Measurements from ENCODE around the gene ALDH7A1.
"Not testable (repeated sequence)": the region's sequence is repeated elsewhere in the genome, so short reads cannot be mapped to it uniquely, and the experiment has no call there.

The ALDH7A1 gene

DNA sequence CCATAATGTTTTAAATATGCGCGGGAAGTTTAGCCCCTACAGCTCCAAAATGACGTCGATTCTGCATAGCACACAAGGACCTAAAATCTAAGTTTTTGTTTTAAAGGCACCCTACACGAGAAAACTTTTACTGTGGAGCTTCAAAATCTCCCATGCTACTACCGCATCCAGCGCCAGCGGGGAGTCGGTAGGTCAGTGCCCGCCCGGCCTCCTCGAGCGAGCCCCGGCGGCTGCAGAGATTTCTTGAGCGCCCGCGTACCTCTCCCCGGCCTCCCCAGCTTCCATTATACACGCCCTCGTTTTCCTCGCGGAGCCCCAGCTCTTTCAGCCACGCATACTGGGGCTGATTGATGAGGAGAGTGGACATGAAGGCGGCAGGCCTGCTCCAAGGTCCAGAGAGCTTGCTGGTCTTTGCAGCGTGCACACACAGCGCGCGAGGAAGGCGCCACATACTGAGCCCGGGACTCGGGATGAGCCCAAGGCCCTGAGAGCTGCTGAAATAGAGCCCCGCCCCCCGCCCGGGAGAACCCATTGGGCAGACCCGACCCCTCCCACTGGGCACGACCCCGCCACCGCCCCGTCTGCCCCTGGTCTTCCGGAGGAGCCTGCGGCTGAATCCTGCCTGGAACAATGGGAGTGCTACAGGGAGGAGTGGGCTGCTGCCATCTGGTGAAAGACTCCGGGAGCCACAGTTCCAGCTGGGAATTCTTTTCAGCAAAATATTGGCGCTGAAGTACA, at the start of gene ALDH7A1:
Gene ALDH7A1 (minus strand): TSS at position 472 of the 738 bp plus-strand sequence. CDS start 21 bp downstream, at position 451.
- Histone ChIP-seq H3K4me3 (ENCODE audit: low read depth in 1 of 2, low read length in 2 of 2) (peak within 1 kb of the TSS; percentile 71 to 83), H3K27ac (ENCODE audit: low read depth, low read length) (peak within 1 kb of the TSS; percentile 76), H3K9ac (ENCODE audit: low read length) (no peak within 1 kb of the TSS), H3K27me3 (ENCODE audit: control insufficient read depth in 1 of 2, insufficient read depth in 2 of 2, low read length in 2 of 2) (no peaks in the 10 kb centered on the region), H3K9me3 (ENCODE audit: low read length) (no peaks in the 10 kb centered on the region), H3K4me1 (ENCODE audit: insufficient read depth, low read length) (peaks cover 12% of the 10 kb centered on the region), H3K36me3 (ENCODE audit: insufficient read depth, low read length) (no peaks in the 10 kb centered on the region)

GRCh38 chr5:126641387-126641786, 46.4 kb upstream of the ALDH7A1 start:
- H3K9me3 ChIP-seq (ENCODE audit: low read length): no peaks in the 10 kb centered on the region
- H3K4me1 ChIP-seq (ENCODE audit: insufficient read depth, low read length): no peaks in the 10 kb centered on the region
- H3K36me3 ChIP-seq (ENCODE audit: insufficient read depth, low read length): no peaks in the 10 kb centered on the region
- H3K27me3 ChIP-seq (ENCODE audit: control insufficient read depth in 1 of 2, insufficient read depth in 2 of 2, low read length in 2 of 2): no peaks in the 10 kb centered on the region
- H3K9ac ChIP-seq (ENCODE audit: low read length): no peak overlapping the region
- H3K4me3 ChIP-seq (ENCODE audit: low read depth in 1 of 2, low read length in 2 of 2): no peak overlapping the region
- no peak overlapping the region for H3K27ac ChIP-seq (ENCODE audit: low read depth, low read length)

GRCh38 chr5:126640866-126641265, 45.8 kb upstream of the ALDH7A1 start:
- no peaks in the 10 kb centered on the region for H3K36me3 ChIP-seq (ENCODE audit: insufficient read depth, low read length)
- H3K4me1 ChIP-seq (ENCODE audit: insufficient read depth, low read length): no peaks in the 10 kb centered on the region
- H3K9ac ChIP-seq (ENCODE audit: low read length): no peak overlapping the region
- no peaks in the 10 kb centered on the region for H3K27me3 ChIP-seq (ENCODE audit: control insufficient read depth in 1 of 2, insufficient read depth in 2 of 2, low read length in 2 of 2)
- no peak overlapping the region for H3K27ac ChIP-seq (ENCODE audit: low read depth, low read length)
- no peak overlapping the region for H3K4me3 ChIP-seq (ENCODE audit: low read depth in 1 of 2, low read length in 2 of 2)
- no peaks in the 10 kb centered on the region for H3K9me3 ChIP-seq (ENCODE audit: low read length)

DNA sequence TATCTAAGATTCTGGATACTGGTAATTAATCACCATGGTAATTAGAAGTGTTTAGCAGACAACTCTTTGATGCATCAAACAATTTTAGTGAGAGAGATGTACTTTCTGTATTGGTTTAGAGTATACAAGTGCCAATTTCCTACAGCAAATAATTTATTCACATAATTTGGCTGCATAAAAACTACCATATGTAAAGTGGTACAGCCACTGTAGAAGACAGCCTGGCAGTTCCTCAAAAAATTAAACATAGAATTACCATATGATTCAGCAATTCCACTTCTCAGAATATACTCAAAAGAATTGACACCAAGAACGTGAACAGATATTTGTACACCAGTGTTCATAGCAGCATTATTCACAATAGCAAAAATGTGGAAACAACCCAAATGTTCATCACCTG, 41.9 kb upstream of the ALDH7A1 start:
- Histone ChIP-seq H3K4me3 (ENCODE audit: low read depth in 1 of 2, low read length in 2 of 2) (no peak overlapping the region), H3K27ac (ENCODE audit: low read depth, low read length) (no peak overlapping the region), H3K9ac (ENCODE audit: low read length) (no peak overlapping the region), H3K36me3 (ENCODE audit: insufficient read depth, low read length) (no peaks in the 10 kb centered on the region), H3K27me3 (ENCODE audit: control insufficient read depth in 1 of 2, insufficient read depth in 2 of 2, low read length in 2 of 2) (no peaks in the 10 kb centered on the region), H3K9me3 (ENCODE audit: low read length) (no peaks in the 10 kb centered on the region), H3K4me1 (ENCODE audit: insufficient read depth, low read length) (no peaks in the 10 kb centered on the region)

- no peaks in the 10 kb centered on the region for H3K36me3 ChIP-seq (ENCODE audit: insufficient read depth, low read length)
- no peak overlapping the region for H3K27ac ChIP-seq (ENCODE audit: low read depth, low read length)
- H3K9ac ChIP-seq (ENCODE audit: low read length): no peak overlapping the region
- no peaks in the 10 kb centered on the region for H3K27me3 ChIP-seq (ENCODE audit: control insufficient read depth in 1 of 2, insufficient read depth in 2 of 2, low read length in 2 of 2)
- H3K4me3 ChIP-seq (ENCODE audit: low read depth in 1 of 2, low read length in 2 of 2): no peak overlapping the region
- H3K9me3 ChIP-seq (ENCODE audit: low read length): no peaks in the 10 kb centered on the region
- no peaks in the 10 kb centered on the region for H3K4me1 ChIP-seq (ENCODE audit: insufficient read depth, low read length)
These were observed 40.6 kb upstream of the ALDH7A1 start for GRCh38 chr5:126635585-126635984.

- no peaks in the 10 kb centered on the region for H3K36me3 ChIP-seq (ENCODE audit: insufficient read depth, low read length)
- H3K4me3 ChIP-seq (ENCODE audit: low read depth in 1 of 2, low read length in 2 of 2): no peak overlapping the region
- H3K27ac ChIP-seq (ENCODE audit: low read depth, low read length): no peak overlapping the region
- no peaks in the 10 kb centered on the region for H3K4me1 ChIP-seq (ENCODE audit: insufficient read depth, low read length)
- H3K27me3 ChIP-seq (ENCODE audit: control insufficient read depth in 1 of 2, insufficient read depth in 2 of 2, low read length in 2 of 2): no peaks in the 10 kb centered on the region
- H3K9ac ChIP-seq (ENCODE audit: low read length): no peak overlapping the region
- no peaks in the 10 kb centered on the region for H3K9me3 ChIP-seq (ENCODE audit: low read length)
These were observed 38.5 kb upstream of the ALDH7A1 start for GRCh38 chr5:126633552-126633951.

DNA sequence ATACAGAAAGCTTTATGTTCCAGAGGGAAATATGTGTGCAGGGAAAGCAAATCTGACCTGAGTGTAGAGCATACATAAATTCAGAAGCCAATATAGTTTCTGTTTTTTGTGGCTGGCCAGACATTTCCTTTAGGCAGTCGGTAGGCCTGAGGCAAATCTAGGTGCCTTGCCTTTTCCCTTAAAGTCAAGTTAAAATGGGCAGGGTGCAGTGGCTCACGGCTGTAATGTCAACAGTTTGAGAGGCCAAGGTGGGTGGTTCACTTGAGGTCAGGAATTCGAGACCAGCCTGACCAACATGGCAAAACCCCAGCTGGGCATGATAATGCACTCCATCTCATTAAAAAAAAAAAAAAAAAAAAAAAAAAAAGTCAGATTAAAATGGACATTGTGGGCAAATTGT, 36.9 kb upstream of the ALDH7A1 start:
- H3K27ac ChIP-seq (ENCODE audit: low read depth, low read length): no peak overlapping the region
- no peak overlapping the region for H3K4me3 ChIP-seq (ENCODE audit: low read depth in 1 of 2, low read length in 2 of 2)
- no peaks in the 10 kb centered on the region for H3K36me3 ChIP-seq (ENCODE audit: insufficient read depth, low read length)
- no peaks in the 10 kb centered on the region for H3K9me3 ChIP-seq (ENCODE audit: low read length)
- no peaks in the 10 kb centered on the region for H3K4me1 ChIP-seq (ENCODE audit: insufficient read depth, low read length)
- H3K27me3 ChIP-seq (ENCODE audit: control insufficient read depth in 1 of 2, insufficient read depth in 2 of 2, low read length in 2 of 2): no peaks in the 10 kb centered on the region
- H3K9ac ChIP-seq (ENCODE audit: low read length): no peak overlapping the region

GRCh38 chr5:126628102-126628501, 33.1 kb upstream of the ALDH7A1 start:
- H3K27ac ChIP-seq (ENCODE audit: low read depth, low read length): no peak overlapping the region
- H3K36me3 ChIP-seq (ENCODE audit: insufficient read depth, low read length): peaks cover 17% of the 10 kb centered on the region
- no peaks in the 10 kb centered on the region for H3K9me3 ChIP-seq (ENCODE audit: low read length)

DNA sequence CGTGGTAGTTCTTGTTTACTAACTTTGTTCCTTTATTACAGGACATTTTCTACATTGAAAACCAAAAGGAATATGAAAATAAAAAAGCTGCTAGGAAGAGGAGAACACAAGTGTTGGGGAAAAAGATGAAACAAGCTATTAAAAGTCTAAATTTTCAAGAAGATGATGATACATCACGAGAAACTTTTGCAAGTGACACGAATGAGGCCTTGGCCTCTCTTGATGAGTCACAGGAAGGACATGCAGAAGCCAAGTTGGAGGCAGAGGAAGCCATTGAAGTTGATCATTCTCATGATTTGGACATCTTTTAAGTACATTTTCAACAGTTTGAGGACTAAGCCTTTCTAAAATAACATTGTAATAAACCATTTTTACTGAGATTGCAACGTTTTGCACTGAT, 29.5 kb upstream of the ALDH7A1 start:
- Histone ChIP-seq H3K27ac (ENCODE audit: low read depth, low read length) (no peak overlapping the region), H3K36me3 (ENCODE audit: insufficient read depth, low read length) (peaks cover 35% of the 10 kb centered on the region), H3K9ac (ENCODE audit: low read length) (no peak overlapping the region)

More at GRCh38 chr5:126628102-126628501, 33.1 kb upstream of the ALDH7A1 start:
- H3K27me3 ChIP-seq (ENCODE audit: control insufficient read depth in 1 of 2, insufficient read depth in 2 of 2, low read length in 2 of 2): no peaks in the 10 kb centered on the region
- no peak overlapping the region for H3K9ac ChIP-seq (ENCODE audit: low read length)
- no peak overlapping the region for H3K4me3 ChIP-seq (ENCODE audit: low read depth in 1 of 2, low read length in 2 of 2)
- no peaks in the 10 kb centered on the region for H3K4me1 ChIP-seq (ENCODE audit: insufficient read depth, low read length)

DNA sequence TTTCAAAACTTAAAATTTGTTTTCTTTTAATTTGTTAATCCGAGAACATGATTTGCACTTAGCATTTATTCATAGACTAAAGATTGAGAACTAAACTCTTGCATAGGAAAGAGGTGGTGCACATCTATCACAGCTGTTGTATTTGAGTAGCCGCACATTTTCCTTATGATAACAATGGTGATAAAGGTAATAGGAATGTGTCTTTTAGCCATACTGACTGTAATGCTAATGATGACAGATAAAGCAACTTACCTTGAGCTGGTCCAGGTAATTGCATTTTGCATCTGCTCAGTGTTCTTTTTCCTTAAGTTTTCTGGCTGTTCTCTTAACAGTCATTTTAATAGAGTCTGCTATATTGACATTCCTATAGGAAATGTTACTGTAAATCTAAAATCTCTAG, 24.8 kb upstream of the ALDH7A1 start:
- H3K9me3 ChIP-seq (ENCODE audit: low read length): no peaks in the 10 kb centered on the region
- H3K4me1 ChIP-seq (ENCODE audit: insufficient read depth, low read length): no peaks in the 10 kb centered on the region
- H3K36me3 ChIP-seq (ENCODE audit: insufficient read depth, low read length): peaks cover 37% of the 10 kb centered on the region
- no peak overlapping the region for H3K27ac ChIP-seq (ENCODE audit: low read depth, low read length)
- no peak overlapping the region for H3K9ac ChIP-seq (ENCODE audit: low read length)
- no peaks in the 10 kb centered on the region for H3K27me3 ChIP-seq (ENCODE audit: control insufficient read depth in 1 of 2, insufficient read depth in 2 of 2, low read length in 2 of 2)
- H3K4me3 ChIP-seq (ENCODE audit: low read depth in 1 of 2, low read length in 2 of 2): no peak overlapping the region

More for the DNA sequence above, 29.5 kb upstream of the ALDH7A1 start:
- Histone ChIP-seq H3K4me1 (ENCODE audit: insufficient read depth, low read length) (no peaks in the 10 kb centered on the region), H3K9me3 (ENCODE audit: low read length) (no peaks in the 10 kb centered on the region), H3K4me3 (ENCODE audit: low read depth in 1 of 2, low read length in 2 of 2) (no peak overlapping the region), H3K27me3 (ENCODE audit: control insufficient read depth in 1 of 2, insufficient read depth in 2 of 2, low read length in 2 of 2) (no peaks in the 10 kb centered on the region)

GRCh38 chr5:126617603-126618002, 22.6 kb upstream of the ALDH7A1 start:
- H3K9me3 ChIP-seq (ENCODE audit: low read length); H3K4me3 ChIP-seq (ENCODE audit: low read depth in 1 of 2, low read length in 2 of 2); H3K4me1 ChIP-seq (ENCODE audit: insufficient read depth, low read length); H3K27ac ChIP-seq (ENCODE audit: low read depth, low read length); H3K9ac ChIP-seq (ENCODE audit: low read length); H3K27me3 ChIP-seq (ENCODE audit: control insufficient read depth in 1 of 2, insufficient read depth in 2 of 2, low read length in 2 of 2): not testable (repeated sequence)
- peaks cover 27% of the 10 kb centered on the region for H3K36me3 ChIP-seq (ENCODE audit: insufficient read depth, low read length)

DNA sequence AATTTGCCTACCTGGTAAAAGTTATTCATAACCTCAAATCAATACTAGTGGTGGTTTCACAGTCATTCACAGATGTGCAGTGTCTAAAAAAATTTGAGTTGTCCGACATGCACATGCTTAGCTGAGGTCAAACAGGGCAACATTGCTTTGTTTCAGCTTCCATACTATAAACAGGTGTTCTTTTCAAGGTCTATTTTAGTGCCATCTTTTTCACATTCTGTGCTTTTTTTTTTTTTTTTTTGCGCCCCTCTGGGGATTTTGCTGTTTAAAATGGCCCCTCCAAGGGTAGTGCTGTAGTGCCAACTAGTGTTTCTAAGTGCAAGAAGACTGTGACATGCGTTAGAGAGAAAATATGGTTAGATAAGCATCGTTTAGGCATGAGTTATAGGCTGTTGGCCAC, 20.3 kb upstream of the ALDH7A1 start:
- Histone ChIP-seq H3K4me3 (ENCODE audit: low read depth in 1 of 2, low read length in 2 of 2) (no peak overlapping the region), H3K27ac (ENCODE audit: low read depth, low read length) (no peak overlapping the region), H3K9ac (ENCODE audit: low read length) (no peak overlapping the region), H3K4me1 (ENCODE audit: insufficient read depth, low read length) (no peaks in the 10 kb centered on the region), H3K27me3 (ENCODE audit: control insufficient read depth in 1 of 2, insufficient read depth in 2 of 2, low read length in 2 of 2) (no peaks in the 10 kb centered on the region), H3K9me3 (ENCODE audit: low read length) (no peaks in the 10 kb centered on the region), H3K36me3 (ENCODE audit: insufficient read depth, low read length) (peaks cover 37% of the 10 kb centered on the region)

Measured in muscle layer of colon (tissue), 2 donors.